Measurements from ENCODE around the gene SGPP2. TPM values are rescaled to one million over a fixed set of nuclear protein-coding genes. Genes with fewer than 3 reads are reported as not detected.

SGPP2 gene
- polyA plus RNA-seq, 10 donors, result 0.38 to 4.5 (median 1.3) TPM

GRCh38 chr2:222465746-222466145 is 41.4 kb downstream of the SGPP2 start:
- DNase-seq, result no peak

GRCh38 chr2:222468346-222468745 is 44.0 kb downstream of the SGPP2 start:
- DNase-seq, result peak in 1 of 3 donors; percentile 20

GRCh38 chr2:222470802-222471468 is 46.6 kb downstream of the SGPP2 start:
- DNase-seq, result no peak

- no peak for DNase-seq
These were observed 53.7 kb downstream of the SGPP2 start for GRCh38 chr2:222477962-222478608.

- no peak for DNase-seq
These were observed 55.5 kb downstream of the SGPP2 start for GRCh38 chr2:222479859-222480258.

- DNase-seq, result no peak
These were observed 56.2 kb downstream of the SGPP2 start for GRCh38 chr2:222480497-222480896.

- DNase-seq, result no peak
These were observed 57.6 kb downstream of the SGPP2 start for GRCh38 chr2:222481941-222482340.

- DNase-seq, result no peak
These were observed 59.2 kb downstream of the SGPP2 start for GRCh38 chr2:222483513-222484039.

GRCh38 chr2:222485367-222486211 is 61.2 kb downstream of the SGPP2 start:
- peak in 1 of 3 donors; percentile 20 for DNase-seq

GRCh38 chr2:222490131-222490530 is 65.8 kb downstream of the SGPP2 start:
- no peak for DNase-seq

GRCh38 chr2:222492683-222493082 is 68.3 kb downstream of the SGPP2 start:
- no peak for DNase-seq

- peak in 1 of 3 donors; percentile 25 for DNase-seq
These were observed 69.9 kb downstream of the SGPP2 start for GRCh38 chr2:222494104-222494739.

GRCh38 chr2:222495388-222495787 is 71.0 kb downstream of the SGPP2 start:
- DNase-seq, result no peak

- no peak for DNase-seq
These were observed 74.9 kb downstream of the SGPP2 start for GRCh38 chr2:222499226-222499625.

GRCh38 chr2:222504191-222504590 is 79.8 kb downstream of the SGPP2 start:
- DNase-seq, result no peak

- DNase-seq, result no peak
These were observed 80.4 kb downstream of the SGPP2 start for GRCh38 chr2:222504719-222505118.

- no peak for DNase-seq
These were observed 82.0 kb downstream of the SGPP2 start for GRCh38 chr2:222506230-222506935.

- no peak for DNase-seq
These were observed 90.6 kb downstream of the SGPP2 start for GRCh38 chr2:222514901-222515300.

- peak; percentile 8 to 24 (median 8) for DNase-seq
These were observed 94.4 kb downstream of the SGPP2 start for GRCh38 chr2:222518570-222519381.

GRCh38 chr2:222521099-222521498 is 96.8 kb downstream of the SGPP2 start:
- no peak for DNase-seq
